ENCODE measurements around the gene EEF1AKMT1. TPM values are rescaled to one million over a fixed set of nuclear protein-coding genes. Genes with fewer than 3 reads are reported as not detected.

EEF1AKMT1 gene
- total RNA-seq, 2 experiments from 2014 or later = 7.9 TPM

GRCh38 chr13:20711301-20712044 lies 62.3 kb downstream of the EEF1AKMT1 start:
- no peak for DNase-seq
- CTCF ChIA-PET = interaction anchor here (0.6 to 1.9 kb wide), 12 partner anchors 10 to 529 kb away, joined by 3 to 10 read pairs (median 4); no protein-coding TSS in a partner anchor
- H3K27me3 Mint-ChIP-seq = peaks cover 13% of the 10 kb centered on the region

DNA sequence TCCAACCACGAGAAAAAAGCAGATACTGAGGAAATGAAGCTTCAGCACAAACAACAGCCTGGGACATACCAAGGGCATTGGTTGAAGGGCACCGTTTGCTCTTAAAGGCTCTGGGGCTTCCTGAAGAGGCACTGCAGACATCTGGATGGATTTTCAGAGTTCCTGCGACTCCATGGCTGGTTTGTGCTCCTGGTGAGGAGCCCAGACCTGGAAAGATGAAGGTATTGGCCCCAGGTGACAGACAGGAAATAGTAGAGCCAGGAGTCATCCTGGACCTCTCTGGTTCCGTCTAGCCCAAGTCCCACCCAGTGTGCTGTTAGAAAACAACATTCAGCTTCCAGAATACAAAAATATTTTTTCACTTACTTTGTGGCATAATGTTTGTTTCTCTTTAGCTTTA lies 64.0 kb downstream of the EEF1AKMT1 start:
- Mint-ChIP-seq H3K36me3 (ENCODE audit: low read depth) (no peaks in the 10 kb centered on the region), H3K27me3 (peaks cover 17% of the 10 kb centered on the region), H3K9me3 (no peaks in the 10 kb centered on the region), H3K4me3 (no peak overlapping the region), H3K27ac (no peak overlapping the region), H3K4me1 (peaks cover 8% of the 10 kb centered on the region)
- DNase-seq = no peak
- POLR2A ChIA-PET = no interaction called here
- CTCF ChIA-PET = interaction anchor here (0.8 to 1.3 kb wide), 3 partner anchors 13 to 118 kb away, joined by 3 to 4 read pairs (median 3); no protein-coding TSS in a partner anchor

More at GRCh38 chr13:20711301-20712044, 62.3 kb downstream of the EEF1AKMT1 start:
- Mint-ChIP-seq H3K4me1 (peaks cover 8% of the 10 kb centered on the region), H3K27ac (no peak overlapping the region), H3K4me3 (no peak overlapping the region), H3K36me3 (ENCODE audit: low read depth) (no peaks in the 10 kb centered on the region), H3K9me3 (no peaks in the 10 kb centered on the region)
- POLR2A ChIA-PET = interaction anchor here (1.0 kb wide), 1 partner anchor 62 kb away, joined by 4 read pairs; no protein-coding TSS in a partner anchor

DNA sequence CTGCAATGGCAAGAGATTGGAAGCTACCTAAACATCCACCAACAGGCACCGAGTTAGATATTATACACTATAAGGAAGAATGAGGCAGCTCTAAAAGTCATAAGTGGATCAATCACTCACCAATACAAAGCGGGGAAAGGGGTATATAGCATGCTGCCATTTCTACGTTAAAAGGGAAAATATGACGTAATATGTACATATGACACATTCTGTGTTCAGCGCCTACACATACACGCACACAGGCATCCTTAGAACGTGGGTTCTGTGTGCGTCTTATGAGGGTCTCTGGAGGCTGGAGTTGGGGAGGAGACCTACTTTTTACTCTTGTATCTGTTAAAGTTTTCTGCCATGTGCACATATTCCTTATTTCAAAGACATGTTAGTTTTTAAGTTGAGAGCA lies 64.4 kb downstream of the EEF1AKMT1 start:
- CTCF ChIA-PET = interaction anchor here (0.7 to 2.3 kb wide), 4 partner anchors 45 to 217 kb away, joined by 3 to 5 read pairs (median 4); no protein-coding TSS in a partner anchor
- H3K27ac Mint-ChIP-seq = no peak overlapping the region

GRCh38 chr13:20708216-20708615 lies 65.5 kb downstream of the EEF1AKMT1 start:
- no peak for DNase-seq
- no peaks in the 10 kb centered on the region for H3K9me3 Mint-ChIP-seq
- CTCF ChIA-PET = interaction anchor here (0.9 to 2.3 kb wide), 4 partner anchors 121 to 218 kb away, joined by 3 to 5 read pairs (median 4); no protein-coding TSS in a partner anchor
- POLR2A ChIA-PET = no interaction called here
- no peak overlapping the region for H3K4me3 Mint-ChIP-seq
- H3K4me1 Mint-ChIP-seq = peaks cover 8% of the 10 kb centered on the region
- H3K27me3 Mint-ChIP-seq = peaks cover 13% of the 10 kb centered on the region
- no peak overlapping the region for H3K27ac Mint-ChIP-seq
- no peaks in the 10 kb centered on the region for H3K36me3 Mint-ChIP-seq (ENCODE audit: low read depth)

More for the DNA sequence above, 64.4 kb downstream of the EEF1AKMT1 start:
- Mint-ChIP-seq H3K4me3 (no peak overlapping the region), H3K9me3 (no peaks in the 10 kb centered on the region), H3K4me1 (peaks cover 10% of the 10 kb centered on the region), H3K27me3 (peaks cover 20% of the 10 kb centered on the region), H3K36me3 (ENCODE audit: low read depth) (no peaks in the 10 kb centered on the region)
- DNase-seq = no peak
- POLR2A ChIA-PET = no interaction called here

DNA sequence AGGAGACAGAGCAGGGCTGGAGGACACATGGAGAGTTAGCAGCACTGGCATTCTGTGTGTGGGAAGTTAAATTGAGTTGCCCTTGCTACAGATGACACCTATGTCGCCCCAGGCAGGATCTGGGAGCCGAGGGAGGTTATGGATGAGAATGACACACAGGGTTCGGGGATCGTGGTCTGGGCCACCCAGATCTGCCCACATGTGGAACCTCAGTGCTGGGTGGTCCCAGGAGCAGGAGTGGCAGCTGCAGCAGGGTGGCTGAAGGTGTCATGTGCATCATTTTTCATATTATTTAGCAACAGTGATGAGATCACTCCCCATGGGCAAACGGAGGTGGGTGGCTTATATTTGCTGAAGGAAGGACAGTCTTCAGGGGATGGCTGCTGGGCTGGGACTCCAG lies 67.1 kb downstream of the EEF1AKMT1 start:
- no peak for DNase-seq
- ChIA-PET POLR2A (no interaction called here), CTCF (no interaction called here)
- Mint-ChIP-seq H3K4me3 (no peak overlapping the region), H3K27ac (no peak overlapping the region), H3K27me3 (peaks cover 20% of the 10 kb centered on the region), H3K4me1 (peaks cover 14% of the 10 kb centered on the region), H3K9me3 (no peaks in the 10 kb centered on the region), H3K36me3 (ENCODE audit: low read depth) (no peaks in the 10 kb centered on the region)

DNA sequence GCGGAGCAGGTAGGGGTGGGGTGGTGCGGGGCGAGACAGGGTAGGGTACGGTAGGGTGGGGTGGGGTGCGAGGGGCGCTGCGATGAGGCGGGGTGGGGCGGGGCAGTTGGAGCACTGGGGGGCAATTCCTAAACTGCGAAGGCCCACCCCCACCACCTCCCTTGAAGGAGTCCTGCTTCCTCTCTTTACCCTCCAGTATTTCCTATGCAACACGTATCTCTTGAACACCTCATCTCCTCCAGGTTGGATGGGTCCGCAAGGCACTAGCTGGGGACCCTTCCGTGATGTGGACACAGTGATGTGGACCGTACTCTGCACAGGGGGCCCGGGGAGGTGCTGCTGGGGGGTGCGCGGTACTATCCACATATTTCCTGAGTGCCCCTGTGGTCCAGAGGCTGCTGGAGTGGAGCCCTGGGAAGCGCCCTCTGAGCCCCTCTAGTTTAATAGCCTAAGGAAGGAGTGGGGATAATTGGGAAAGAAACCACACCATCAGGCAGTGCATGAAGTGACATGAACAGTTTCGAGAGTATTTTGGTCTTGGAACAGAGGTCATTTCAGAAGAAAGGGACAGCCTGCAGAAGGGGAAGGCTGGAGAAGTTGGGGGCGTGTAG lies 69.2 kb downstream of the EEF1AKMT1 start:
- H3K27ac Mint-ChIP-seq = no peak overlapping the region
- peaks cover 38% of the 10 kb centered on the region for H3K27me3 Mint-ChIP-seq
- ChIA-PET CTCF (interaction anchor here (0.7 to 2.9 kb wide), 10 partner anchors 11 to 510 kb away, joined by 3 to 16 read pairs (median 4); partner anchors contain the start of gene CRYL1), POLR2A (interaction anchor here (1.0 to 4.1 kb wide), 2 partner anchors 69 to 178 kb away, joined by 3 to 16 read pairs; partner anchors contain the start of genes CRYL1 and EEF1AKMT1)
- no peak for DNase-seq
- H3K36me3 Mint-ChIP-seq (ENCODE audit: low read depth) = no peaks in the 10 kb centered on the region
- no peaks in the 10 kb centered on the region for H3K9me3 Mint-ChIP-seq
- H3K4me1 Mint-ChIP-seq = peaks cover 14% of the 10 kb centered on the region
- H3K4me3 Mint-ChIP-seq = peak overlapping the region; percentile 58

DNA sequence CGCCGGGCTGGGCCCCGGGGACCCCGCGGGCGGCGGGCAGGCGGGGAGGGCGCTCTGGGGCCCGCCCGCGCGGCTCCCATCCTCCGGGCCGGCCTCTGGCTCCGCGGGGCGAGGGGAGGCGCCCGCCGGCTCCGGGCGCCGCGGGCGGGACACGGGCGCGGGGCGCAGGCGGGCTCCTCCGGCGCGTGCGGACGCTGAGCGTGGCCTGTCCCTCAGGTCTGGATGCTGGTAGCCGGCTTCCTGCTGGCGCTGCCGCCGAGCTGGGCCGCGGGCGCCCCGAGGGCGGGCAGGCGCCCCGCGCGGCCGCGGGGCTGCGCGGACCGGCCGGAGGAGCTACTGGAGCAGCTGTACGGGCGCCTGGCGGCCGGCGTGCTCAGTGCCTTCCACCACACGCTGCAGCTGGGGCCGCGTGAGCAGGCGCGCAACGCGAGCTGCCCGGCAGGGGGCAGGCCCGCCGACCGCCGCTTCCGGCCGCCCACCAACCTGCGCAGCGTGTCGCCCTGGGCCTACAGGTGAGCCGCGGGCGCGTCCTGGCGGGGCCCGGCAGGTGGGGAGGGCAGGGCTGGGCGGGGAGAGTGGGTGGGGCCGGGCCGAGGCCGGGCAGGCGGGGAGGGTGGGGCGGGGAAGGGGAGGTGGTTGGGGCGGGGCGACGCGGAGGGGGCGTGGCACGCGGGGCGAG lies 69.8 kb downstream of the EEF1AKMT1 start:
- peak; percentile 77 for DNase-seq
- no peak overlapping the region for H3K4me3 Mint-ChIP-seq
- H3K27me3 Mint-ChIP-seq = peaks cover 41% of the 10 kb centered on the region
- no peaks in the 10 kb centered on the region for H3K9me3 Mint-ChIP-seq
- H3K36me3 Mint-ChIP-seq (ENCODE audit: low read depth) = no peaks in the 10 kb centered on the region
- no peak overlapping the region for H3K27ac Mint-ChIP-seq
- POLR2A ChIA-PET = interaction anchor here (1.0 to 4.1 kb wide), 2 partner anchors 69 to 178 kb away, joined by 3 to 16 read pairs; partner anchors contain the start of genes CRYL1 and EEF1AKMT1
- H3K4me1 Mint-ChIP-seq = peaks cover 14% of the 10 kb centered on the region
- CTCF ChIA-PET = interaction anchor here (0.6 to 2.9 kb wide), 15 partner anchors 10 to 717 kb away, joined by 3 to 16 read pairs (median 4); partner anchors contain the start of gene CRYL1

GRCh38 chr13:20702915-20703779 lies 70.6 kb downstream of the EEF1AKMT1 start, which contains the start of gene IL17D:
IL17D (plus strand) TSS chr13:20703699; CDS start chr13:20704002, 303 bp downstream.
- peak; percentile 30 for DNase-seq
- no peaks in the 10 kb centered on the region for H3K9me3 Mint-ChIP-seq
- H3K4me3 Mint-ChIP-seq = peak within 1 kb of the TSS; percentile 82
- no peak within 1 kb of the TSS for H3K27ac Mint-ChIP-seq
- H3K27me3 Mint-ChIP-seq = peaks cover 45% of the 10 kb centered on the region
- no peaks in the 10 kb centered on the region for H3K36me3 Mint-ChIP-seq (ENCODE audit: low read depth)
- CTCF ChIA-PET = interaction anchor here (0.6 to 2.9 kb wide), 16 partner anchors 9 to 716 kb away, joined by 3 to 16 read pairs (median 4); partner anchors contain the start of gene CRYL1
- POLR2A ChIA-PET = interaction anchor here (1.0 to 4.1 kb wide), 2 partner anchors 70 to 177 kb away, joined by 3 to 16 read pairs; partner anchors contain the start of genes CRYL1 and EEF1AKMT1
- peaks cover 14% of the 10 kb centered on the region for H3K4me1 Mint-ChIP-seq

GRCh38 chr13:20702530-20702914 lies 71.2 kb downstream of the EEF1AKMT1 start:
- Mint-ChIP-seq H3K4me3 (peak overlapping the region; percentile 82), H3K27ac (no peak overlapping the region), H3K4me1 (peaks cover 14% of the 10 kb centered on the region), H3K36me3 (ENCODE audit: low read depth) (no peaks in the 10 kb centered on the region), H3K9me3 (no peaks in the 10 kb centered on the region), H3K27me3 (peaks cover 46% of the 10 kb centered on the region)
- ChIA-PET CTCF (interaction anchor here (1.6 to 2.9 kb wide), 4 partner anchors 9 to 210 kb away, joined by 4 to 16 read pairs (median 8); no protein-coding TSS in a partner anchor), POLR2A (interaction anchor here (4.1 kb wide), 1 partner anchor 71 kb away, joined by 16 read pairs; the partner anchor contains the start of gene EEF1AKMT1)
- DNase-seq = no peak

DNA sequence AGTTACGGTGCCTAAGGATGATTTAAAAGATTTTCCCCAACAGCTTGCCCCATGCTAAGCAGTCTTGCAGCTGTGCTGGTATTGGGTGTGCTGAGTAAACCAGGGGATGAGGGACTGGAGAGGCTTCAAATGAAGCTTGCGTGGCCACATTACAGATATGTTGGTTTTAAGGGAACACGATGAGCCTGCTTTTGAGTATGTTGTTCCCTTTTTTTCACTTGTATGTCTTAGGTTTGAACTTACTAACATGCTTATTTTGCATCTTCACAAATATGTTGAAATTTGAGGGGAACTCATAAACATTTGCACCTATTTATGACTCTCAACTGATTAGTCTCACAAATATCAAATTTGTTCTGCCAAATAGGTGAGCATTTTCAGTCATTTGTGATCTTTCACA lies 72.3 kb downstream of the EEF1AKMT1 start:
- peaks cover 14% of the 10 kb centered on the region for H3K4me1 Mint-ChIP-seq
- ChIA-PET POLR2A (interaction anchor here (0.6 to 4.1 kb wide), 2 partner anchors 72 to 151 kb away, joined by 3 to 16 read pairs; partner anchors contain the start of gene EEF1AKMT1), CTCF (interaction anchor here (1.6 to 1.9 kb wide), 2 partner anchors 10 to 209 kb away, joined by 7 to 9 read pairs; no protein-coding TSS in a partner anchor)
- H3K27me3 Mint-ChIP-seq = peaks cover 45% of the 10 kb centered on the region
- no peak overlapping the region for H3K4me3 Mint-ChIP-seq
- no peaks in the 10 kb centered on the region for H3K9me3 Mint-ChIP-seq
- H3K27ac Mint-ChIP-seq = no peak overlapping the region
- no peak for DNase-seq
- H3K36me3 Mint-ChIP-seq (ENCODE audit: low read depth) = no peaks in the 10 kb centered on the region

GRCh38 chr13:20700288-20700687 lies 73.5 kb downstream of the EEF1AKMT1 start:
- no peaks in the 10 kb centered on the region for H3K36me3 Mint-ChIP-seq (ENCODE audit: low read depth)
- DNase-seq = no peak
- H3K4me1 Mint-ChIP-seq = peaks cover 14% of the 10 kb centered on the region
- CTCF ChIA-PET = no interaction called here
- peaks cover 51% of the 10 kb centered on the region for H3K27me3 Mint-ChIP-seq
- H3K27ac Mint-ChIP-seq = no peak overlapping the region
- H3K4me3 Mint-ChIP-seq = no peak overlapping the region
- no peaks in the 10 kb centered on the region for H3K9me3 Mint-ChIP-seq
- POLR2A ChIA-PET = no interaction called here
